Smooth muscle cell (in vitro differentiated cells): Measurements from ENCODE around the gene MEGF8. TPM values are rescaled to one million over a fixed set of nuclear protein-coding genes. Genes with fewer than 3 reads are reported as not detected.

Experiments
- DNase-seq: peaks from one replicate; lab custom pipeline; 2025; ENCODE audit not compliant: unreplicated experiment; lab: John Stamatoyannopoulos, UW
- H2AFZ ChIP-seq: fragments of 200-600 bp; sonication (generic); 2 replicates; pipeline ENCODE4 v1.6.0; 2016; ENCODE audit warnings: antibody characterized with exemption, low read depth, mild to moderate bottlenecking
- H3F3A ChIP-seq: fragments of 200-600 bp; sonication (generic); 2 replicates; pipeline ENCODE4 v1.6.0; 2017; ENCODE audit warnings: antibody characterized with exemption, low read depth
- H3K27ac ChIP-seq: fragments of 200-600 bp; sonication (generic); 2 replicates; pipeline ENCODE4 v1.5.1; 2016; ENCODE audit warnings: low read depth, mild to moderate bottlenecking
- H3K27me3 ChIP-seq: fragments of 200-600 bp; sonication (generic); 2 replicates; pipeline ENCODE4 v1.6.1; 2016; ENCODE audit warnings: low read depth, mild to moderate bottlenecking
- H3K36me3 ChIP-seq: fragments of 200-600 bp; sonication (generic); 2 replicates; pipeline ENCODE4 v1.5.1; 2016; ENCODE audit warnings: low read depth
- H3K4me1 ChIP-seq: fragments of 200-600 bp; sonication (generic); 2 replicates; pipeline ENCODE4 v1.5.1; 2016; ENCODE audit warnings: low read depth
- H3K4me2 ChIP-seq: fragments of 200-600 bp; sonication (generic); 2 replicates; pipeline ENCODE4 v1.6.0; 2016; ENCODE audit warnings: mild to moderate bottlenecking
- H3K4me3 ChIP-seq: fragments of 200-600 bp; sonication (generic); 2 replicates; pipeline ENCODE4 v1.5.1; 2016; ENCODE audit warnings: mild to moderate bottlenecking
- H3K79me2 ChIP-seq: fragments of 200-600 bp; sonication (generic); 2 replicates; pipeline ENCODE4 v1.6.0; 2016; ENCODE audit warnings: low read depth, mild to moderate bottlenecking
- H3K9ac ChIP-seq: fragments of 200-600 bp; sonication (generic); 2 replicates; pipeline ENCODE4 v1.6.0; 2016; ENCODE audit warnings: low read depth
- H3K9me3 ChIP-seq: fragments of 200-600 bp; sonication (generic); replicated peaks from 2 replicates; pipeline ENCODE4 v1.5.1; 2016; ENCODE audit warnings: low read depth
- H4K20me1 ChIP-seq: fragments of 200-600 bp; sonication (generic); 2 replicates; pipeline ENCODE4 v1.6.0; 2016; ENCODE audit warnings: low read depth
- CTCF ChIP-seq: fragments of 200-600 bp; sonication (generic); IDR thresholded peaks from 2 replicates; pipeline ENCODE4 v1.5.1; 2017; ENCODE audit warnings: borderline replicate concordance, mild to moderate bottlenecking, antibody characterized with exemption; ENCODE audit not compliant: insufficient read depth, poor library complexity, severe bottlenecking
- WGBS: methylation state at CpG from one replicate; pipeline ENCODE4 v1.1.7; 2016; ENCODE audit warnings: low lambda C conversion rate; 5-methylcytosine and 5-hydroxymethylcytosine counted together
- polyA plus RNA-seq: library from polyadenylated mRNA; unstranded; fragments of >200 nt; fragmentation: Nextera tagmentation; extraction: Ambion mirVana; gene quantifications from 2 replicates; pipeline ENCODE4 v1.2.1, GENCODE V29; 2016
- total RNA-seq: library from RNA; depleted of rRNA; stranded (reverse); fragments of >200 nt; gene quantifications from 2 replicates; pipeline ENCODE4 v1.2.3, GENCODE V29; 2014

Gene MEGF8
- total and polyA plus RNA-seq, 2 experiments from 2014 or later = 8.2 to 16.4 TPM

- Histone ChIP-seq H3K36me3 (no peaks in the 10 kb centered on the region), H3K4me3 (no peak overlapping the region), H3K27ac (no peak overlapping the region), H3K9me3 (no peaks in the 10 kb centered on the region), H3K9ac (no peak overlapping the region), H4K20me1 (no peaks in the 10 kb centered on the region), H3K4me1 (no peaks in the 10 kb centered on the region), H3K4me2 (no peak overlapping the region), H3K27me3 (no peaks in the 10 kb centered on the region), H2AFZ (no peak overlapping the region), H3F3A (no peaks in the 10 kb centered on the region), H3K79me2 (no peaks in the 10 kb centered on the region)
- TF ChIP-seq CTCF = no peak
- 98% methylated on average over 10 of the region's 11 CpGs for WGBS
- no peak for DNase-seq
Observed at GRCh38 chr19:42374826-42375376, 49.5 kb downstream of the MEGF8 start.

GRCh38 chr19:42375415-42376176 is 50.2 kb downstream of the MEGF8 start:
- no peak overlapping the region for H3K4me3 ChIP-seq
- no peaks in the 10 kb centered on the region for H3K27me3 ChIP-seq
- H4K20me1 ChIP-seq = no peaks in the 10 kb centered on the region
- H3K4me1 ChIP-seq = no peaks in the 10 kb centered on the region
- 96% methylated on average over 49 of the region's 54 CpGs for WGBS
- H3K27ac ChIP-seq = no peak overlapping the region
- no peak for DNase-seq
- no peaks in the 10 kb centered on the region for H3K79me2 ChIP-seq
- H3K9me3 ChIP-seq = no peaks in the 10 kb centered on the region
- no peaks in the 10 kb centered on the region for H3F3A ChIP-seq
- TF ChIP-seq CTCF = no peak
- no peak overlapping the region for H3K4me2 ChIP-seq
- no peaks in the 10 kb centered on the region for H3K36me3 ChIP-seq
- no peak overlapping the region for H2AFZ ChIP-seq
- H3K9ac ChIP-seq = no peak overlapping the region

- Histone ChIP-seq H3K9me3 (no peaks in the 10 kb centered on the region), H3K4me3 (no peak overlapping the region), H3K27me3 (no peaks in the 10 kb centered on the region), H3K27ac (no peak overlapping the region), H2AFZ (no peak overlapping the region), H3K4me1 (no peaks in the 10 kb centered on the region), H3F3A (no peaks in the 10 kb centered on the region), H3K79me2 (no peaks in the 10 kb centered on the region), H3K9ac (no peak overlapping the region), H3K4me2 (no peak overlapping the region), H3K36me3 (no peaks in the 10 kb centered on the region), H4K20me1 (no peaks in the 10 kb centered on the region)
- TF ChIP-seq CTCF = no peak
- 97% methylated on average over 17 of the region's 17 CpGs for WGBS
- no peak for DNase-seq
Observed at GRCh38 chr19:42376177-42376555, 50.7 kb downstream of the MEGF8 start.
